ENCODE results near the gene PCDHA3.

- TF ChIP-seq CTCF (IDR thresholded peaks at IDR 0.05) (no peak), POLR2AphosphoS5 (IDR thresholded peaks at IDR 0.05; ENCODE audit: insufficient read depth in 1 of 2, low read depth in 1 of 2) (no peak)
These were observed 20.3 kb upstream of the PCDHA3 start for GRCh38 chr5:140780512-140780911.

All from vagina (tissue), 2 donors.